HG03097 (cell line): ENCODE data around the gene CCDC138.

Experiments
- ATAC-seq: cut with Tn5 transposase; IDR thresholded peaks from one replicate; pipeline ENCODE4 v1.9.1; 2021; ENCODE audit not compliant: unreplicated experiment, low FRiP score

Gene CCDC138

DNA sequence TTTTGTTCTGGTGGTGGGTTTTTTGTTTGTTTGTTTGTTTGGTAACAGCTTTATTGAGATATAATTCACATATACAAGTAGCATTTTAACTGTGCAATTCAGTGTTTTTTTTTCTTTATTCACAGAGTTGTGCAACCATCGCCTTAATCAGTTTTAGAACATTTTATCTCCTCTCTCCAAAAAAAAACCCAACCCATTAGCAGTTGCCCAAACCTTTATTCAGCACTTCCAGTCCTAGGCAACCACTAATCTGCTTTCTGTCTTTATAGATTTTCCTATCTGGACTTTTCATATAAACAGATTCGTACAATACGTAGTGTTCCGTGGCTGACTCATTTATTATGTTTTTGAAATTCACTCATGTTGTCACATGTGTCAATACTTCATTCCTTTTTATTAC lies 38.7 kb downstream of the CCDC138 start:
- no peak for ATAC-seq

DNA sequence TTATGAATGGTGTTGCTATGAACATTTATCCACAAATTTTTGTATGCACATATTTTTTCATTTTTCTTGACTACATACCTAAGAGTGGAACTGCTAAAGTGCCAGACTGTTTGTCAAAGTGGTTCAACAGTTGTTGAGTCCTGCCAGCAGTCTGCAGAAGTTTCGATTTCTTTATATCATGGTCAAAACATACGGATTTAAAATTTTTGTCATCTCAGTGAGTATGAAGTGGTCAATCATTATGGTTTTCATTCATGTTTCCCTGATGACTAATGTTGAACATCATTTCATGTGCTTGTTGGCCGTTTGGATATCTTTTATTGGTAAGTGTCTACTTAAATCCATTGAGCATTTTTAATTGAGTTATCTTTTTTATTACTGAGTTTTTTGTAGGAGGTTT lies 39.2 kb downstream of the CCDC138 start:
- no peak for ATAC-seq

DNA sequence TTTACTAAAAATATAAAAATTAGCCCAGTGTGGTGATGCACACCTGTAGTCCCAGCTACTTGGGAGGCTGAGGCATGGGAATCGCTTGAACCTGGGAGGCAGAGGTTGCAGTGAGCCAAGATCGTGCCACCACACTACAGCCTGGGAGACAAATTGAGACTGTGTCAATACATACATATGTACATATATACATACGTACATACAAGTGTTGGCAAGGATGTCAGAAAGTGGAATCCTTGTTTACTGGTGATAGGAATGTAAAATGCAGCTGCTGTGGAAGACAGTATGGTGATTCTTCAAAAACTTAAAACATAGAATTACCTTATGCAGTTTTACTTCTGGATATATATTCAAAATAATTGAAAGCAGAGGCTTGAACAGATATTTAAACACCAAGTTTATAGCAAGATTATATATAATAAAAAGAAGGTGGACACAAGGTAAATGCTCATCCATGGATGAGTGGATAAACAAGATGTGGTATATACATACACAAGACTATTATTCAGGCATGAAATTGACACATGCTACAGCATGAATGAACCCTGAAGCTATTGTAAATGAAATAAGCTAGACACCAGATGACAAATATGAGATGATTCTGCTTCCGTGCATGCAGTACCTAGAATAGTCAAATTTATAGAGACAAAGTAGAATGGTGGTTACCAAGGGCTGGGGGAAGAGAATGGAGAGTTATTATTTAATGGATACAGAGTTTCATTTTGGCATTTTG lies 43.2 kb downstream of the CCDC138 start:
- ATAC-seq = no peak

DNA sequence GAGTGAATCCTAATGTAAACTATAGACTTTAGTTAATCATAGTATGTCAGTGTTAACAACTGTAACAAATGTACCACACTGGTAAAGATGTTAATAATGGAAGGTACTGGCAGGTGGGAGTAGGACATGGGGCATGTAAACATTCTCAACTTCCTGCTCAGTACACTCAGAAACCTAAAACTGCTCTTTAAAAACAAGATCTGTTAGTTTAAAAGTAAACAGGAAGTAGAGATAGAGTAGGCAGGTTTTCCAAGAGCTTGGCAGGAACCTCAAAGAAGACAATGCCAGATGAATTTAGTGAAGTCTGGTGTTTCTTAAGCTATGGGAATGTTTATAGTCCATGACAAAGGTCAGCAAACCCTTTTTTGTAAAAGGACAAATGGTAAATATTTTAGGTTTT lies 46.6 kb downstream of the CCDC138 start:
- no peak for ATAC-seq

DNA sequence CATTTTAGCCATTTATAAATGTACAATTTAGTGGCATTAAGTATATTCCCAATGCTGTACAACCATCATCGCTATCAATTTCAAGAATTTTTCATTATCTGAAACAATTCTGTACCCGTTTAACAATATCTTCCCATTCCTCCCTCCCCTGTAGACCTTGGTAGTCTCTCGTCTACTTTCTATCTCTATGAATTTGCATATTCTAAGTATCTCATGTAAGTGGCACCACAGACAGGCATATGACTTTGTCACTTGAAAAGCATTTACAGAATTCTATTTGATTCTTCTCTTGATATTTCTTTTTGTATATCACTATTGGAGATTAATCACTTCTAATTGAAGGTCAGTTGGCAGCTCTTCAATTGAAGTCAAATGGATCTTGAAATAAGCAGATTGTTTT lies 48.0 kb downstream of the CCDC138 start:
- ATAC-seq = no peak

DNA sequence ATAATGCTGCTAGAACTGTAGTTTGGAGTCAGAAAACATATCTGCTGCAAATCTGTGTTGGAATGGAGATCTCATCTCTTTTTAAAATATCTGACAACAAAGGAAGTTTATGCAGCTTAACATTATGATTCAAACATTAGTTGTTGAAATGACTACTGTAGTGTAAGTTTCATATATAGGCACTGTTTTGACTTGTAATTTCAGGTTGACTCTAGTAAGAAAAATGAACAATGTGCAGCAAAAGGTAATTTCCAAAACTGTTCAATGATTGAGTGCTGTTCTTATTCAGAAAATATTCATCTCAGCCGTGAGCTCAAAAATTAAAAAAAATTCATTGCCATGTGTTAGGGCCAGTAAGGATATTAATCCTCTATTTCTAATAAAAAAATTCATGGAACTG lies 48.5 kb downstream of the CCDC138 start:
- no peak for ATAC-seq

DNA sequence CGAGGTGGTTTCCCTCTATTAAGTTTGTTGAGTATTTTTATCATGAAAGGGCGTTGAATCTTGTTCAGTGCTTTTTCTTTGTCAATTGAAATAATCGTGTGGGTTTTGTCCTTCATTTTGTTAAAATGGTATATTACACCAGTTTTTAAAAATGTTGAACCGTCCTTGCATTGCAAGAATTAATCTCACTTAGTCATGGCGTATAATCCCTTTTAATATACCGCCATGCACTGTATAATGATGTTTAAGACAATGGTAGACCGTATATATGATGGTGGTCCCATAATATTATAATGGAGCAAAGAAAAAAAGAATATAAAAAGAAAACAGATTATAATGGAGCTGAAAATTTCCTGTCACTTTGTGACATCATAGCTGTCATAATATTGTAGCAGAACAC lies 50.6 kb downstream of the CCDC138 start:
- ATAC-seq = no peak

DNA sequence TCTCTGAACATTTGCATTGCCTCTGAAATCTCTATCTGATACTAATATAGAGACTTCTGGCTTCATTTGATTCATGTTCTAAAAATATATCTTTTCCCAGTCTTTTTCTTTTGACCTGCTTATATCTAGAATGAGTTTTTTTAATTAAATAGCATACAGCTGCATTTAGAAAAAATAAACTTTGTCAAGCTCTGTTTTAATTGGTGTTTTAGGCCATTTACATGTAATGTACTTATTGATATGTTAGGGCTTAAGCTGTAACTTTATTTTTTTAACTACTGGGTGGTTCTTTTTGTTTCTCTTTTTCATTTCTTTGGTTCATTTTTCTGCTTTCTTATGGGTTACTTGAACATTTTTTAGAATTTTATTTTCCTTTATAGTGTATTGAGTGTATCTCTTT lies 54.9 kb downstream of the CCDC138 start:
- ATAC-seq = no peak

DNA sequence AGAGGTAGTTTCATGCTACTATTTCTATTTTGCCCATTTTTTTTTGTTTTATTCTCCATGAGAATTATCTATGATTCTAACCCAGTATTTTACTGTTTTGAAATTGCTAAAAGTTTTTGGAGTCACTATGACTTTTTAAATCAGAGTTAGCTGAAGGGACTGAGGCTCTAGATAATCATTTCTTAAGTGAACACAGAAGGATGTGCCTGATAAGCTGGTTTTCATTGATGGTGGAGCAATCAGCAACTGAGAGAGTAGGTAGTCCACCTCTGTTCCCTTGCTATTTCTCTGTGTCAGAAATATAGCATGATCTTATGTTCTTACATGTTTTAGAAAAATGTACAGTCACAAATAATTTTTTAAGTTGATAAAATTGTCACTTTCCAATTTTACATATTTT lies 59.4 kb downstream of the CCDC138 start:
- no peak for ATAC-seq

DNA sequence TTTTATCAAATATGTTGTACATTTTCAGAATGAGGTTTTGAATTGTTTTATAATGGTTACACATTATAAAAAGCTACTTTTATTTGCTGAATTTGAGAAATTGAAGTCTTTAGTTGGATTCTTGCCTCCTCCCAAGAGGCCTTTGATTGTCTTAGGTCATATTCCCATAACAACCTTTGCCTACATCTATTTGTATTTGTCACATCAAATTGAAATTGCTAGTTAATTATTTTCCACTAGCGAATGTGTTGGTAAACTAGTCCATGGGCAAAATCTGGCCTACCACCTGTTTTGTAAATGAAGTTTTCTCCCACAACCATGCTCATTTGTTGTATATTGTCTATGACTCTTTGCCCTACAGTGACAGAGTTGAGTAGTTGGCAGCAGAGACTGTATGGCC lies 60.4 kb downstream of the CCDC138 start:
- no peak for ATAC-seq

DNA sequence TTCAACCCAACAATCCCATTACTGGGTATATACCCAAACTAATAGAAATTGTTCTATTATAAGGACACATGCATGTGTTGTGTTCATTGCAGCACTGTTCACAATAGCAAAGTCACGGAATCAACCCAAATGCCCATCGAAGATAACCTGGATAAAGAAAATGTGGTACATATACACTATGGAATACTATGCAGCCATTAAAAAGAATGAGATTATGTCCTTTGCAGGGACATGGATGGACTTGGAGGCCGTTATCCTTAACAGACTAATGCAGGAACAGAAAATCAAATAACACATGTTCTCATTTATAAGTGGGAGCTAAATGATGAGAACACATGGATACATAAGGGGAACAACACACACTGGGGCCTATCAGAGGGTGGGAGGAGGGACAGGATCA lies 65.8 kb downstream of the CCDC138 start:
- ATAC-seq = no peak

DNA sequence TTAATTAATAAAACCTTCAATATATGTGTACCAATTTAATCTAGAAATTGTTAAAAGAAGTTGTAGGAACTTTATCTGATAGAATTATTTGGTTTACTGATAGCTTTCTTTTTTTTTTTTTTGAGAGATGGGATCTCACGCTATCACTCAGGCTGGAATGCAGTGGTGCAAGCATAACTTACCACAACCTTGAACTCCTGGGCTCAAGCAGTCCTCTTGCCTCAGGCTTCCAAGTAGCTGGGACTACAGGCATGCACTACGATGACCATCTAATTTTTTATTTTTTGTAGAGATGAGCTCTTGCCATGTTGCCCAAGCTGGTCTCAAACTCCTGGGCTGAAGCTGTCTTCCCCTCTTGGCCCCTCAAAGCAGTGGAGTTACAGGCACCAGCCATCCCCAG lies 66.8 kb downstream of the CCDC138 start:
- ATAC-seq = no peak

DNA sequence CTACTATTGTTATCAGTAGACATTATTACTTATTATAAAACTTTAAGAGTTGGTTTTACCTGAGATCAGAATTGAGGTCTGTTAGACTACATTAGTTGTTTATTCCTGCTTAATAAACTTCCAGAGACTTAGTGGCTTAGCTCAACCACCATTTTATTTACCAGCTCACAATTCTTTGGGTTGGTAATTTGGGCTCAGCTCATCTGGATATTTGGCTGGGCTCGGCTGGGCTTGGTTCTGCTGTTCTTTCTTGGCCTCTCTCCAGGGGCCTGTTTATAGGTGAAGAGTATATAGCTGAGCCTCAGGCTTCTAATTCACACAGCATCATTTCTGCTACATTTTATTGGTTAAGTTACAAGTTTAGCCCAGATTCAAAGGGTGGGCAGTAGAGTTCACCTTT lies 67.9 kb downstream of the CCDC138 start:
- no peak for ATAC-seq

DNA sequence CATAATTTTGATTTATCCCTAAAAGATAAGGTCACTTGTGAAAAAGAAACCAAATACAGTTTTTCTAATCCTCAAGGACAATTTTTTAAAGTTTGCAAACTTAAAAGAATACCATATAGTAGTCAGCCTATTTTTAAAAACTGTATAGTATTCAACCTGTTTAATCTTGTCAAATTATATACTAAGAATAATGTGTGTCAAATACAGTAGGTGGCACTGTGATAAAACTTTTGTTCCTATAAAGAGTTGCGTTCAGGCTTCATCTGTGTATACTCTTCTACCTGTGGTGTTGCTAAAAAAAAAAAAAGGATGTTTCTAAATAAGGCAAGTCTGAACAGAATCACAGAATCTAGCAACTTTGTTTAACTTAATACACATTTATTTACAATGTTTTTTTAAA lies 68.6 kb downstream of the CCDC138 start:
- ATAC-seq = no peak

DNA sequence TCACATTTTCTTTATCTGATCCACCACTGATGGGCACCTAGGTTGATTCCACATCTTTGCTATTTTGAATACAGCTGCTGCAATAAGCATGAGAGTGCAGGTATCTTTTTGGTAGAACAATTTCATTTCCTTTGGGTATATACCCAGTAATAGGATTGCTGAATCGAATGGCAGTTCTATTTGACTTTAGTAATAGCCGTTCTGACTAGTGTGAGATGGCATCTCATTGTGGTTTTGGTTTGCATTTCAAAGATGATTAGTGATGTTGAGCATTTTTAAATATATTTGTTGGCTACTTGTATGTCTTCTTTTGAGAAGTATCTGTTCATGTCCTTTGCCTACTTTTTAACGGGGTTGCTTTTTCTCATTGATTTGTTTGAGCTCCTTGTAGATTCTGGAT lies 72.3 kb downstream of the CCDC138 start:
- no peak for ATAC-seq

DNA sequence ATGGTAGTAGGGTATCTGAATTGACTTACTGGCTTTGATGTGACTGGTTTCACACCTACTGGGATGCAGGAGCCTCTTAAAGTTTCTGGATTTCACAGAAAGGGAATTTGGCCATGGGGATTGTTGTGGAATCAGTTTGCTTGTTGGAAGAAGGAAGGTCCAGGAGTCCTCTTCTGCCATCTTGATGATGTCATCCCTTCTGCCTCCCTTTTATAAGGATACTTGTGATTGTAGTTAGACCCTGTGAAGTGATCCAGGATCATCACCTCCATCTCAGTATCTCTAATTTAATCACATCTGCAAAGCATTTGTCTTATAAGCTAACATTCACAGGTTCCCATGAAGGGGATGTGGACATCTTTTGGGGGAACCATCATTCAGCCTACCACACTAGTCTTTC lies 79.5 kb downstream of the CCDC138 start:
- no peak for ATAC-seq

DNA sequence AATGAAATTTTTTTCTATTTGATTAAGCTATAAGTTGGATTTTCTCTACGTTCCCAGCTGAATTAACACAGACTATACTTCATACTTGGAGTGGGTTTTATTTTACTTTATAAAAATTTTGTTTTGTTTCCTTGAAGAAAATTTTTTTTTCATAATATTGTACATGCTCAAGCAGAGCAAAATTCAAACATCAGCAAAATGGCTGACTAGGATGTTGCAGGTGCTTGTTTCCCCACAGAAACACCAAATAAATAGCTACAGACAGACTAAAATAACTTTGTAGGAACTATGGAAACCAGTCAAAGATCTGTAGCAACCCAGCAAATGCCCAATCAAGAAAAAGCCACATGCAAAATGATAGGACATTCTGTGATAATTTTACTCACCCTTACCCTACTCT lies 82.3 kb downstream of the CCDC138 start:
- no peak for ATAC-seq

DNA sequence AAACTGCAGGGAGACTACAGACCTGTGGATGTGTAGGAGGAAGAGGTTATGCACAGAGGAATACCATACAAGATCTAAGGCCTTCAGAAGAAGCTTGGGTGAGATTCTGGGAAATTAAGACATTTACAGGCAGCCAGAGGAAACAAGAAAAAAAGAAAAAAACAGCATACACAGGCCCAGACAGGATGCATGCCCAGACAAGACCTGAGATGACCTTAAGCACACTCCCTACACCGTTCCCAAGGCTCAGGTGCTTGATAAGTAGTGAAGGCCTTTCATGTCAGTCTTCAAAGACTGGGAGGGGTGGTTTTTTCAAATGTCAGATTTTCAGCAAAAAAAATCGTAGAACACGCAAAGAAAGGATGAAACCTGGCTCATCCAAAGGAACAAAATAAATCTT lies 83.0 kb downstream of the CCDC138 start:
- no peak for ATAC-seq

DNA sequence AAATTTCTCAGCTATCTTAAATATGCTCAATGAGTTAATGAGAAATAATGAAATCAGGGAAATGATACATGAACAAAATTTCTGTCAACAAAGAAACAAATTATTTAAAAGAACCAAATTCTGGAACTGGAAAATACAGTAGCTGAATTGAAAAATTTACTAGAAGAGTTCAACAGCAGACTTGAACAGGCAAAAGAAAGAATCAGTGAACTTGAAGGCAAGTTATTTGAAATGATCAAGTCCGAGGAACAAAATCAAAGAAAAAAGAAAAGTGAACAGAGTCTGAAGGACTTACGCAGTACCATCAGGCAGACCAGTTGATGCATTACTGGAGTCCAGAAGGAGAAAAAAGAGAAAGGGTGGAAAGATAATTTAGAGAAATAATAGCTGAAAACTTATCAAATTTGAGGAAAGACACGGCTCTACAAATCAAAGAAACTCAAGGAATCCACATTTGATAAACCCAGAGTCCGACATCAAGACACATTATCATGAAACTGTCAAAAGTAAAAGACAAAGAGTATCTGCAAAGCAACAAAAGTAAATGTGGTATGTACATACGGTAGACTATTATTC lies 83.6 kb downstream of the CCDC138 start:
- ATAC-seq = no peak

DNA sequence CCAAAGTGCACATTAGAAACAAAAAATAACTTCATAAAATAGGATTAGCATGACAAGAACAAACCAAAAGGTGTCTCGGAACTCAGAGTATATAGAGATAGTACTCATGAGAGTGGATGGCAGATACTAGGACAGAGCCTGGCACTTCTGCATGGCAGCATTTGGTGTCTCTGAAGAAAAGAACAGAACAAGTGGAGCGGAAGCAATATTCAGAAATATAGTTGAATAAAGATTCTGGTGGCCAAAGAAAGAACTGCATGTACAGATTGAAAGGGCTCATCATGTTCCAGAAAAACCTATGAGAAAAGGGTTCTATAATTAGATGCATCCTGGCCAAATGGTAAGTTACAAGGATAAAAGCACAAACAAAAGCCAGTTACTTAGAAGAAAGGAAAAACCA lies 90.9 kb downstream of the CCDC138 start:
- ATAC-seq = no peak

DNA sequence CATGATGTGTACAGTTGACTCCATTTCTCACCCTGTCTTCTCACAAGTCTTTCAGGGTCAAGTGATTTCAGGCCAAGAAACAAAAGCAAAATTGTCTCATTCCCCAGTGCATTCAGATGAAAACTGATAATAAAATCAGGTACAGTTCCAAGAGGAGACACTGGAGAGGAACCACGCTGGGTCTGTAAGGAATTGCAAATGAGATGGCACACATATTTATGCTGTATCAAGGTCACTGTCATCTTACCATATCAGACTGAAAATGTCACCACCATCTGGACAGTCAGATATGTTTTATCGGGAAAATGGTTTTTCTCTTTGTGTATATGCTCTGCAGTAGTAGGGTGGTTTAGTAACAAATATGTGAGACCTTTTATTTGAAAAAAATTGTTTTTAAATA lies 91.7 kb downstream of the CCDC138 start:
- no peak for ATAC-seq

DNA sequence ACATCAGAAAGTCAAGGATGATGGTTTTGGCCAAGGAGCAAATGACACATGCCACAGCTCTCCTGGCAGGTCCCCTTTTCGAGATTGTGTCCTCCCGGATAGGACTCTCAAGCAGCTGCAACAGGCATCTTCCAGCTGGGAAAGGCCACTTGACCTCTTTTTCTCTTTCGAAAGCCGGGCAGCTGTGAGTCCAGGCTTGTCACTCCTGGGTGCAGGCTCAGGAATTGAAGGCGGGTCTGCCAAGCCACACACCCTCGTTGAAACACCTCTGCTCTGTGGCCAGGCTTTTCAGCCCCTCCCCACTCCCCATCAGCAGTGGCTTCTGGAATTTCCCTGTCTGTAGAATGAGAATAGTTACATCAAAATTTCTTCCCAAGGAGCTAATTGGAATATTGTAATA lies 98.0 kb downstream of the CCDC138 start:
- no peak for ATAC-seq

DNA sequence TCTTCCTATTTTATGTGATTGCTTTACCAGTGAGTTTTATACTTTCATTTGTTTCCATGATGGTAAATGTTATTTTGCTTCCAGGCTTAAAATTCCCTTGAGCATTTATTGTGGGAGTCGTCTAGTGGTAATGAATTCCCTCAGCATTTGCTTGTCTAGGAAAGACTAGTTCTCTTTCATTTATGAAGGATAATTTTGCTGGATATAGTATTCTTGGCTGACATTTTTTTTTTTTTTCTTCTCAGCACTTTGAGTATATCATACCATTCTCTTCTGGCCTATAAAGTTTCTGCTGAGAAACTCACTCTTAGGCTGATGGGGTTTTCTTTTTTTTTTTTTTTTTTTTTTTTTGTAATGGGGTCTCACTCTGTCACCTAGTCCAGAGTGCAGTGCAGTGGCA lies 103.3 kb downstream of the CCDC138 start:
- no peak for ATAC-seq
